CD14-positive monocyte (primary cell): ENCODE measurements around the gene CSK. TPM values are rescaled to one million over a fixed set of nuclear protein-coding genes. Genes with fewer than 3 reads are reported as not detected.

ENCODE experiments used
- DNase-seq, 3 donors: peaks; one replicate each; pipeline ENCODE4 v3.0.0-alpha.2; 2011 to 2022
- H2AFZ ChIP-seq: 2 replicates; pipeline ENCODE4 v1.6.0; 2012; ENCODE audit warnings: mild to moderate bottlenecking, low read depth, low read length, inconsistent platforms; ENCODE audit not compliant: insufficient read depth, poor library complexity, severe bottlenecking
- H3K27ac ChIP-seq, 2 donors: 1 replicate in 1 of 2; 2 replicates in 1 of 2; pipeline ENCODE4 v1.5.1; 2012 to 2013; ENCODE audit warnings: low read length in 2 of 2, control low read depth in 1 of 2, inconsistent platforms in 1 of 2, low read depth in 1 of 2, mild to moderate bottlenecking in 1 of 2
- H3K27me3 ChIP-seq, 2 donors: one replicate each; pipeline versions ENCODE4 v1.6.0 to v1.6.1; 2011 to 2013; ENCODE audit warnings: low read length in 2 of 2; ENCODE audit not compliant: control insufficient read depth in 2 of 2, insufficient read depth in 2 of 2
- H3K36me3 ChIP-seq, 2 donors: replicated peaks in 1 of 2; 1 replicate in 1 of 2; 2 replicates in 1 of 2; pipeline versions ENCODE4 v1.5.1 to v1.6.1; 2012 to 2013; ENCODE audit warnings: low read length in 2 of 2, control low read depth in 1 of 2, inconsistent platforms in 1 of 2, mild to moderate bottlenecking in 1 of 2; ENCODE audit not compliant: insufficient read depth in 2 of 2, control insufficient read depth in 1 of 2
- H3K4me1 ChIP-seq, 2 donors: 1 replicate in 1 of 2; 2 replicates in 1 of 2; pipeline versions ENCODE4 v1.5.1 to v1.6.1; 2012 to 2013; ENCODE audit warnings: low read length in 2 of 2, control low read depth in 1 of 2, inconsistent platforms in 1 of 2, mild to moderate bottlenecking in 1 of 2, moderate library complexity in 1 of 2; ENCODE audit not compliant: insufficient read depth in 2 of 2, control insufficient read depth in 1 of 2
- H3K4me2 ChIP-seq: replicated peaks from 2 replicates; pipeline ENCODE3; 2012; ENCODE audit warnings: low read length, moderate library complexity, mild to moderate bottlenecking; ENCODE audit not compliant: poor library complexity, severe bottlenecking; ENCODE audit errors: extremely low read depth
- H3K4me3 ChIP-seq, 3 experiments: fragments of 200-600 bp in 1 of 3; sonication (generic) in 1 of 3; replicated peaks in 1 of 3; 1 replicate in 2 of 3; 2 replicates in 1 of 3; pipeline ENCODE4 v1.5.1; 2011 to 2013; ENCODE audit warnings: low read length in 3 of 3, mild to moderate bottlenecking in 3 of 3, control low read depth in 2 of 3, low read depth in 2 of 3, inconsistent platforms in 1 of 3, moderate library complexity in 1 of 3
- H3K79me2 ChIP-seq: 2 replicates; pipeline ENCODE4 v1.6.0; 2012; ENCODE audit warnings: mild to moderate bottlenecking, control low read depth, inconsistent platforms, low read length, moderate library complexity; ENCODE audit not compliant: insufficient read depth
- H3K9ac ChIP-seq: 2 replicates; pipeline ENCODE4 v1.6.0; 2017; ENCODE audit warnings: low read length, mild to moderate bottlenecking; ENCODE audit not compliant: insufficient read depth, poor library complexity, severe bottlenecking
- H3K9me3 ChIP-seq, 2 donors: replicated peaks in 1 of 2; 1 replicate in 1 of 2; 2 replicates in 1 of 2; pipeline versions ENCODE4 v1.5.1 to v1.6.1; 2012 to 2013; ENCODE audit warnings: low read length in 2 of 2, control low read depth in 1 of 2; ENCODE audit not compliant: control insufficient read depth in 1 of 2, insufficient read depth in 1 of 2
- H4K20me1 ChIP-seq: 2 replicates; pipeline ENCODE4 v1.6.0; 2012; ENCODE audit warnings: mild to moderate bottlenecking, low read length, control low read depth, moderate library complexity; ENCODE audit not compliant: insufficient read depth
- H3K27ac Mint-ChIP-seq, 7 donors: one replicate each; pipeline ENCODE4 v1.8.0; 2020; ENCODE audit warnings: mild to moderate bottlenecking in 7 of 7, mixed read lengths in 7 of 7, moderate library complexity in 6 of 7, inconsistent platforms in 2 of 7
- H3K27me3 Mint-ChIP-seq, 3 donors: one replicate each; pipeline ENCODE4 v1.8.0; 2021 to 2022; ENCODE audit warnings: low read depth in 3 of 3, mild to moderate bottlenecking in 3 of 3, mixed read lengths in 3 of 3, moderate library complexity in 3 of 3, inconsistent platforms in 1 of 3
- H3K36me3 Mint-ChIP-seq, 2 donors: one replicate each; pipeline ENCODE4 v1.8.0; 2020; ENCODE audit warnings: mixed read lengths in 2 of 2, inconsistent platforms in 1 of 2, mild to moderate bottlenecking in 1 of 2
- H3K4me1 Mint-ChIP-seq: one replicate; pipeline ENCODE4 v1.8.0; 2020; ENCODE audit warnings: mild to moderate bottlenecking, mixed read lengths
- H3K4me3 Mint-ChIP-seq, 2 donors: one replicate each; pipeline ENCODE4 v1.8.0; 2020; ENCODE audit warnings: mild to moderate bottlenecking in 2 of 2, mixed read lengths in 2 of 2, moderate library complexity in 1 of 2
- H3K9me3 Mint-ChIP-seq, 7 donors: one replicate each; pipeline ENCODE4 v1.8.0; 2020 to 2022; ENCODE audit warnings: mixed read lengths in 7 of 7, mild to moderate bottlenecking in 6 of 7, moderate library complexity in 6 of 7, inconsistent platforms in 2 of 7
- CTCF ChIP-seq: fragments of 200-600 bp; IDR thresholded peaks from one replicate; pipeline ENCODE4 v1.8.0; 2022; ENCODE audit warnings: antibody characterized with exemption, mild to moderate bottlenecking
- WGBS: methylation state at CpG from one replicate; pipeline ENCODE4 v1.1.5; 2013; ENCODE audit warnings: missing lambda C conversion rate; ENCODE audit not compliant: insufficient coverage; 5-methylcytosine and 5-hydroxymethylcytosine counted together
- intact Hi-C, 2 donors: fragments of 100-400 bp; cut with micrococcal nuclease; formaldehyde crosslinking; loops; one replicate each; pipeline versions ENCODE4 v1.15.0 to v1.15.1; 2023
- polyA plus RNA-seq, 3 donors: library from polyadenylated mRNA; depleted of rRNA in 1 of 3; unstranded in 2 of 3; stranded (reverse) in 1 of 3; fragments of 300-500 nt in 2 of 3; fragments of >200 nt in 1 of 3; fragmentation: Illumina TruSeq in 2 of 3; gene quantifications; 1 replicate in 2 of 3; 2 replicates in 1 of 3; pipeline ENCODE4 v1.2.3, GENCODE V29; 2012 to 2021

The CSK gene
- polyA plus RNA-seq, 3 donors: 79.0 to 426 (median 106) TPM

GRCh38 chr15:74758736-74759135 lies 23.1 kb upstream of the CSK start:
- Mint-ChIP-seq H3K27me3 (peaks cover 6 to 15% (median 7%) of the 10 kb centered on the region in 3 donors), H3K4me1 (no peaks in the 10 kb centered on the region), H3K4me3 (no peak overlapping the region), H3K9me3 (no peaks in the 10 kb centered on the region), H3K27ac (no peak overlapping the region), H3K36me3 (no peaks in the 10 kb centered on the region)
- TF ChIP-seq CTCF: no peak
- H3K4me1 ChIP-seq: no peaks in the 10 kb centered on the region
- no peaks in the 10 kb centered on the region for H3K27me3 ChIP-seq
- no peak overlapping the region for H3K9ac ChIP-seq
- H4K20me1 ChIP-seq: no peaks in the 10 kb centered on the region
- H2AFZ ChIP-seq: no peak overlapping the region
- H3K27ac ChIP-seq: no peak overlapping the region
- intact Hi-C loops: no loop called here
- H3K9me3 ChIP-seq: no peaks in the 10 kb centered on the region
- H3K36me3 ChIP-seq: no peaks in the 10 kb centered on the region
- no peak overlapping the region for H3K4me3 ChIP-seq
- DNase-seq: no peak
- no peaks in the 10 kb centered on the region for H3K79me2 ChIP-seq
- no peak overlapping the region for H3K4me2 ChIP-seq
- WGBS: 93% methylated on average over 6 of the region's 8 CpGs

- TF ChIP-seq CTCF: no peak
- no peaks in the 10 kb centered on the region for H4K20me1 ChIP-seq
- no peak overlapping the region for H3K4me3 Mint-ChIP-seq
- H3K27ac Mint-ChIP-seq: peak overlapping the region in 1 of 7 donors; percentile 59
- H3K4me1 Mint-ChIP-seq: no peaks in the 10 kb centered on the region
- H3K27me3 ChIP-seq: no peaks in the 10 kb centered on the region
- H2AFZ ChIP-seq: no peak overlapping the region
- no peak overlapping the region for H3K4me2 ChIP-seq
- no peaks in the 10 kb centered on the region for H3K9me3 ChIP-seq
- intact Hi-C loops: loop anchor here in 1 of 2 donors (10.0 kb wide), 1 partner anchor 388 kb away; no protein-coding TSS in a partner anchor
- 20% methylated on average over 5 of the region's 6 CpGs for WGBS
- no peaks in the 10 kb centered on the region for H3K36me3 ChIP-seq
- no peak overlapping the region for H3K27ac ChIP-seq
- H3K9ac ChIP-seq: no peak overlapping the region
- no peak for DNase-seq
- peaks cover 6 to 16% (median 8%) of the 10 kb centered on the region in 3 donors for H3K27me3 Mint-ChIP-seq
- no peaks in the 10 kb centered on the region for H3K9me3 Mint-ChIP-seq
- H3K4me1 ChIP-seq: no peaks in the 10 kb centered on the region
- no peak overlapping the region for H3K4me3 ChIP-seq
- no peaks in the 10 kb centered on the region for H3K36me3 Mint-ChIP-seq
- H3K79me2 ChIP-seq: no peaks in the 10 kb centered on the region
These were observed 19.1 kb upstream of the CSK start for GRCh38 chr15:74762791-74763150.
